Stimulated activated CD8-positive, alpha-beta memory T cell treated with anti-CD3 and anti-CD28 coated beads, Interleukin-4, amount 100 ng/mL, for 1 hour (primary cell): ENCODE data around the gene ROCK1.
"Not testable (repeated sequence)": the region's sequence is repeated elsewhere in the genome, so short reads cannot be mapped to it uniquely, and the experiment has no call there.

Source experiments
- DNase-seq, 2 donors: peaks; one replicate each; pipeline ENCODE4 v3.0.0-alpha.2; 2020; ENCODE audit warnings: low read depth in 2 of 2, low spot score in 1 of 2

Gene ROCK1

DNA sequence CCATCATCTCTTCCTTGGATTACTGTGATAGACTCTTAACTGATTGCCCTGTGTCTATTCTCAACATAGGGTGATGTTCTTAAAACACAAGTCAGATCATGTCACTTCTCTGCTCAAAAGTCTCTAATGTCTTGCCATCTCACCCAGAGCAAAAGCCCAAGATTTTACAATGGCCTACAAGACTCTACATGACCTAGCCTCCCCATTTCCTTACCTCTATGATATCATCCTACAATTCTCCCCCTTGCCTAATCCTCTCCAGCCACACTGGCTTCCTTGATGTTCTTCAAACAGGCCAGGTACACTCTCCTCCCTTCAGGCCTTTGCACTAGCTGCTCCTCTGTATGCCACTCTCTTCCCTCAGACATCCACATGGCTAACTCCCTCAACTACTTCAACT is 55.1 kb downstream of the ROCK1 start:
- no peak for DNase-seq

DNA sequence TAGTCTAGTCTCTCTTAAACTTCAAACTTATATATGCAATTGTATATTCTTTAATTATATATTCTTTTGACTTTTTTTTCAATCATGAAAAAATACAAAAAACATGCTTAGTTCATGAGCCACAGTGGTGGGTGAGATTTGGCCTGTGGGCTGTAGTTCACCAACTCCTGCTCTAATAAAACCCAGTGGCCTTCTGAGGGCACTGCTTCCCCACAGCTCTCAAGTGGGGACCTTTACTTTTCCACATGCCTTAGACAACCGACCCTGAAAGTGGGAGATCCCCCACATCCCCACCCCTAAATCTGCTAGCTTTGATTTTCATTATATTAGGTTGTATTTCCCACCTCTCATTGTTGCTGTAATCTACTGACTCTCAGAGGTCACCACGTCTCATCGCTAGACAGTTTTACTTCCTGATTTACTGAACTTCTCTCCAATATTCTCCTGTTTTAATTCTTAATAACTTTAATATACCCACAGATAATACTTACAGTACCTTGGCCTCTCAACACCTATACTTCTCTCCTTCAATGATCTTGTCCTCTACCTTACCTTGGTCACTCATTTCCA is 57.3 kb downstream of the ROCK1 start:
- DNase-seq = no peak

DNA sequence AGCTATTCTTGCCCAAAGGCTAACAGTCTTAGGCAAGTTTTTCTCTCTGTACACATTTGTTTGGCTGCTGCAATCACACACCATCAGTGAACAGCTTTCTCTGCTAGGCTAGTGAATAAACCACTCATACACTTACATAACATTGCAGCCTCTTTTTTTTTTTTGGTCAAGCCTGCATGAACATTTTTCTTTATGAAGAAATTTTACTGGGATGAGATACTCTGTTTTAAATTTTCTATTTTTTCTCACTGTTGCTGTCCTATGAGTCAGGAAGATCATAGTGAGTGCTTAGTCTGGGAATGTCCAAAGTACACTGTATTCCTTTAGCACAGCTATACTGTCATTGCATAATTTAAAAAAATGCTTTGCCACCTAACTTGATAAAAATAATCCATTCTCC is 58.5 kb downstream of the ROCK1 start:
- DNase-seq = no peak

DNA sequence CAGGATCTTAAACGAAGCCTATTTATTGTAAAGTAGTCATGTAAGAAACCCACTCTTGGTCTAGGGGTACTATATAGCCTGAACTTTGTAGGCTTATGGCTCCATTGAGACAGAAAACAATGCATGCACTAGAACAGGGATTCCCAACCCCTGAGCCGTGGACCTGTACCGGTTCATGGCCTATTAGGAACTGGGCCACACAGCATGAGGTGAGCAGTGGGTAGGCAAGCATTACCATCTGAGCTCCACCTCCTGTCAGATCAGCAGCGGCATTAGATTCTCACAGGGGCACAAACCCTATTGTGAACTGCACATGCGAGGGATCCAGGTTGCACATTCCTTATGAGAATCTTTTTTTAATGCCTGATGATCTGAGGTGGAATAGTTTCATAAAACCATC is 59.2 kb downstream of the ROCK1 start:
- no peak for DNase-seq

DNA sequence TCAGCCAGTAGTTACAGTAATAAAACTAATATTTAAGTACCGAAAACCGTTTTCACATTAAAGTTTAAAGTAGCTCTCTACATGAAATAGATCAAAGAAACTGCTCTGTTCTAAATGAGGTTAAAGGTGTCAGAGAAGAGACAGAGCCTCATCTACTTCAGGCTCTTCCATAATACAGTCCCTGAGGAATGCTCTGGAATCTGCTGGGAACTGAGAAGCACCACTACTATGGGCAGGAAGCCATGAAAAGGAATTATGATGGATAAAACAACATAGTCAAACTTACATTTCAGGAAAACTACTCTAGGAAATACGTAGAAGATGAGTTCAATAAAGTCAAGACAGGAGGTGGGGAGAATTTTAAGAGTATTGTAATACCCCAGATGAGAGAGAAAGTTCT is 60.0 kb downstream of the ROCK1 start:
- DNase-seq = no peak

DNA sequence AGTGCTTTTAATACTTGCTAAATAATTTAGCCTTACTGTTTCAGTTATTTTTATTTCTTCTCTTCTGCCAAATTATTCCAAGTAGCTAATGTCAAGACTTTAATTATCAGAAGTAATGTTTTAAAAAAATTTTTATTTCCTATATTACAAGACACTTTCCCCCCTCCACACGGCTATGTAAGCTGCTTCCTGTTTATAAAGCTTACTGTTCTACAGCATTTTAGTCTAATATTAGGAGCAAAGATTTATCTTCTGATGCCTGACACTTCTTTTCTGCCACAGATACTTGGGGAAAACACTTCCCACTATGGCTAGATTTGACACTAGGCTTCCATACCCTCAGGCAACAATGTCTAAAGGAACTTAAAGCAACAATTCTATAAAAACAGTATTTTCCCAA is 62.3 kb downstream of the ROCK1 start:
- DNase-seq = no peak

DNA sequence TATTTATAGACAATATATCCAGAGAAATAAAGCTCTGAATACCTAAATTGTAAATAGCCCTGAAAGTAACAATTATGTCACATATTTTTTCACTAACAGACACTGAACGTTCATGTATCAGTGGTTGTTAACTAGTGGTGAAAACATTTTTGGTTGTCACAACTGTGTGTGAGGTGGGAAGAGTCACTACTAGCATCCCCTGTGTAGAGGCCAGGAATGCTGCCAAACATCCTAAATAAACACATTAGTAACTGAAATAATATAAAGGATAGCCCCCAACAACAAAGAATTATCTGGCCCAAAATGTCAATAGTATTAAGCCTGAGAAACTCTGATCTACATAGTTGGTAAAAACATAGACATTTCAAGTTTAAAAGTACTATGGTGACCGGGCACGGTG is 64.5 kb downstream of the ROCK1 start:
- DNase-seq = no peak

DNA sequence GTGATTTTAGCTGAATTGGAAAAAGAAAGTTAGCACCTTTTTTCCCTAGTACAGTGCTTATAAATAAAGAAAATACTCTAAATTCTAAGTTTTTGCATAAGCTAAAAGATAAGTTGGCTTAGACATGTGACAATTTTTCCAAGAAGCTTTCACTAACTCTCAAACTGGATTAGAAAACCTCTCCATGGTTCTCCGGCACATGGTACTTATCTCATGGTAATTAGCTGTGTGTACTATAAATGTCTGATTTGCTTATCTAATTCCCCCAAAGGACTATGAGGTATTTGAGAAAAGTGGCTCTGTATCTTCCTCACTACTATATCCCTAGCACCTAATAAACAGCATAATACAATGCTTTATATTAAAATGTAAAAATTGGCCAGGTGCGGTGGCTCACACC is 71.1 kb downstream of the ROCK1 start:
- DNase-seq = no peak

DNA sequence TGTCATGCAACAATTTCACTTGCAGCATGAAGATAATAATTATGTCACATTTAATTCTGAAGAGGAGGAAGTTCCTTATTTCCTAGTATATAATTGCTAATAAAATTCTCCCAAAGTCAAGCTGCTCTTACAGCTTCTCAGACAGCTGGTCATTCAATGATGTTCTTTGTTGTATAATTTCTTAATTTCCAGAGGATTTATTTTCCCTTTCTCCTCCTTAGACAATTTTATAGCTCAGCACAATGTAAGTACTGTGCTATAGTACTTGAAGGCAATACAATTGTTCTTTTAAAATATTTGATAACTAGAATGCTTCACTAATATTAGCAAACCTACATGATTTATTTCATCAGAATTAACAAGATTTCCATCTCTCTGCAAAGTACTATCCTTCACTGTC is 73.4 kb downstream of the ROCK1 start:
- no peak for DNase-seq

DNA sequence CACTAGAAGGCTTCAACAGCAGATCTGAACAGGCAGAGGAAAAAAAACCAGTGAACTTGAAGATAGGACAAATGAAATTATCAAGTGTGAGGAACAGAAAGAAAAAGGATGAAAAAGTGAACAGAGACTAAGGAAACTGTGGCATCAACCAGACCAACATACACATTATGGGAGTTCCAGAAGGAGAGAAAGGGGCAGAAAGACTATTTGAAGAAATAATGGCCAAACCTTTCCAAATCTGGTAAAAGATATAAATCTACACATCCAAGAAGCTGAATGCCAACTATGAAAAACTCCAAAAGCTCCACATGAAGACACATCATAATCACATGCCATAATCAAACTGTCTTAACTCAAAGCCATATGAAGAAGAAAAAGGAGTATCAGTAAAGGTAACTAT is 79.8 kb downstream of the ROCK1 start:
- no peak for DNase-seq

DNA sequence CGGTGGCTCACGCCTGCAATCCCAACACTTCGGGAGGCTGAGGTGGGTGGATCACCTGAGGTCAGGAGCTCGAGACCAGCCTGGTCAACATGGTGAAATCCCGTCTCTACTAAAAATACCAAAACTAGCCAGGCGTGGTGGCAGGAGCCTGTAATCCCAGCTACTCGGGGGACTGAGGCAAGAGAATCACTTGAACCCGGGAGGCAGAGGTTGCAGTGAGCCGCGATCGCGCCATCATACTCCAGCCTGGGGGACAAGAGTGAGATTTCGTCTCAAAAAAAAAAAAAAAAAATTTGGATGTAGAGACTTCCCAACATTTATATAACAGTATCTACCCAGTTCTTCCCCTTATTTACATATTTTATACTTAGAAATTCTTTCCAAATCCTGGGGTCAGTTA is 93.4 kb downstream of the ROCK1 start:
- DNase-seq = not testable (repeated sequence)

DNA sequence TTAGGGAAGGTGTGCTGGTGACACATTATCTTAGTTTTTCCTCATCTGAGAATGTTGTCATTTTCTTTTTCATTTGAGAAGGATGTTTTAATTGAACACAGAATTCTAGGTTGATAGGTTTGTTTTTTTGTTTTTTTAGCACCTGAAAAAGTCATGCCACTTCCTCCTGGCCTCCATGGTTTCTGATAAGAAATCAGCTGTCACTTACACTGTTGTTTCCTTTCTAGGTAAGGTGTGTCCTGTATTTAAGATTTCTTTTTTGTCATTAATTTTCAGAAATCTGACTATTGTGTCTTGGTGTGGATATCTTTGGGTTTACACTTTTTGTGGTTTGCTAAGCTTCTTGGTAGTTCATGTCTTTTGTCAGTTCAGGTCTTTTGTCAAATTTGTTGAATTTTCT is 99.3 kb downstream of the ROCK1 start:
- DNase-seq = no peak

DNA sequence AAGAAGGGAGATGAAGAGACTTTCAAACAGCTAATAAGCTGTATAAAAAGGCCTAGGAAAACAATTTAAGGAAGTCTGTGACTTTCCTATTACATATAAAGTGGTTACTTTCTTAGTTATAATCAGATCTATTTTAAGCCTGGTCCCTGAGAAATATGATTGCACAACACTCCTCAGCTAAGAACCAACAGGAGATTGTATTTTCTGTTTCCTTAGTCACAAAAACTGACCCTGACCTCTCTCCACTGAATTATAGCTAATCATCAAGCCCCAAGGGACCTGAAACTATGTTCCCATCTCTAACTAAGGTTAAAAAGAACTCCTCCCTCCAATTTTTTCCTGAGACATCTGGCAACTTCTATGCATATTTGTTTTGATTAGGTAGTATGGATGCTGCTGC is 106.9 kb downstream of the ROCK1 start:
- DNase-seq = no peak

DNA sequence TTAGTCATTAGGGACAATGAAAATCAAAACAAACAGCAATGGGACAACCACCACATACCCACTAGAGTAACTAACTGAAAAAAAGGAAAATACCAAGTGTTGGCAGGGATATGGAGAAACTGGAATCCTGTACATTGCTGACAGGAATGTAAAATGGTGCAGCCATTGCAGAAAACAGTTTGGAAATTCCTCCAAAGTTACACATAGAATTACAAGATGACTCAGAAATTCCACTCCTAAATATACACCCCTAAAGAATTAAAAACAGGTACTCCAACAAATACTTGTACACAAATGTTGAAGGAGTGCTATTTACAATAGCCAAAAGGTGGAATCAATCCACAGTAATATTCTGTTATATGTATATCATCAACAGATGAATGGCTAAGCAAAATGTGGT is 110.9 kb downstream of the ROCK1 start:
- no peak for DNase-seq

DNA sequence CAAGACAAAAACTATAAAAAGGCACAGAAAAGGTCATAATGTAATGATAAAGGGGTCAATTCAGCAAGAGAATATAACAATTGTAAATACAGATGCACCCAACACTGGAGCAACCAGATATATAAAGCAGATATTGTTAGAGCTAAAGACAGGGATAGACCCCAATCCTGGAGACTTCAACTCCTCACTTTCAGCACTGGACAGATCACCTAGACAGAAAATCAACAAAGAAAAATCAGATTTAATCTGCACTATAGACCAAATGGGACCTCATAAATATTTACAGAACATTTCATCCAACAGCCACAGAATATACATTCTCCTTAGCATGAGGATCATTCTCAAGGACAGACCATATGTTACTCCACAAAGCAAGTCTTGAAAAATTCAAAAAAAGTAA is 114.2 kb downstream of the ROCK1 start:
- DNase-seq = no peak

DNA sequence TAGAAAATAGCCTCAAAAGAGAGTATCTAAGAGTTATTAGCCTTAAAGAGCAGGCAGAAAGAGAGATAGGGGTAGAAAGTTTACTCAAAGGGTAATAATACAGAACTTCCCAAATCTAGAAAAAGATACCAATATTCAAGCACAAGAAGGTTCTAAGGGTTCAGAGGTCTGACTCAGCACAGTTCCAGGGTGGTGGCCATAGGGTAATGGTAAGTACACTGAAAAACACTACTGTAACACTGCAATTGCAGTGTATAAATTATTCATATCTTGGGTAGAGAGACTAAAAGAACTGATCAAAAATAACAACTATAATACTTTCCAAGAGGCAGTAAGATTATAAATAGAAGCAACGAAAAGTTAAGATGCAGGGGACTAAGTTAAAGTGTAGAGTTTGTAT is 115.2 kb downstream of the ROCK1 start:
- no peak for DNase-seq

DNA sequence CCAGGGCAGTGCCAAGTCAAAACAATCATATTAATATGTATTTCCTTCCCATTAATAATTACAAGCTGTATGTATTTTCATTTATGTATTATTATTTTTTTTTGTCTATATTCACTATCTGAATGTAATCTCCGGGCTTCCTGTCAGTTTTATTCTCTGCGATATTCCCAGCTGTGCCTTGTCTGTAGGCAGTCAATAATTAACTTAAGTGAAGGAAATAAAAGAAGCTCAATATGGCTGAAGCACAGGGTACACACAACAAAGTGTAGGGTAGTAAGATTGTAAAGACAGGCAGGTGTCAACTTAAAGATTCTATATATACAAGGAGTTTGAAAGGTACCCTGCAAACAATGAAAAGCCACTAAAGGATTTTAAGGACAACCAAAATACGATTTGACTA is 122.9 kb downstream of the ROCK1 start:
- no peak for DNase-seq

DNA sequence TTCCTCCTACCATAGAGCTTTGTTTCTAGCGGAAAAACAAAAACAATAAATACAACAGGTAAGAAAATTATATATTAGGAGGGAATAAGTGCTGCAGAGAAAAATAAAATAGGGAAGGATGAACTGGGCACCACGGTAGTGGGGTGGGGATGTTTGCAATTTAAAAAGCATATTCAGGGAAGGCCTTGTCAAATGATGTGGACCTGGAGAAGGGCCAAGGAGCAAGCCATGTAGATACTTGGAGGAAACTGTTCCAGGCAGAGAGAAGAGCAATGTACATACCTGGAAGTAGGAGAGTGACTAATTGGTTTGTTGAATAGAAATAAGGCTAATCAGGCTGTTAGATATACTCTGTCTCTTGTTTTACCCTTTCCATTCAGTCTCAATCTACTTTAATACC is 136.5 kb downstream of the ROCK1 start:
- no peak for DNase-seq

DNA sequence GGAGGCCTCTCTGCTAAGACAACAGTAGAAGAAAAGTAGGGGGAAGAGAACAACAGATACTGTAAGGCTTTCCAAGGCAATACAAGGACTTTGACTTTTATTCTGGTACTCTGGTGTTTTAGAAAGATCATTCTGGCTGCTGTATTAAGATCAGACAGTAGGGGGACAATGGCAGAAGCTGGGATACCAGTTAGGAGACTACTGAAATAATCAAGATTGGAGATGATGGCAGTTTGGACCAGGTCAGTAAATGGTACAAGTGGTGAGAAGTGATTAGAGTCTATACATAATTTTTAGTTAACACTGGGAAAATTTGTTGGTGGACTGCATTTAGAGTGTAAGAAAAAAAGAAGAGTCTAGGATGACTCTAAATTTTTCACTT is 139.7 kb downstream of the ROCK1 start:
- DNase-seq = no peak

DNA sequence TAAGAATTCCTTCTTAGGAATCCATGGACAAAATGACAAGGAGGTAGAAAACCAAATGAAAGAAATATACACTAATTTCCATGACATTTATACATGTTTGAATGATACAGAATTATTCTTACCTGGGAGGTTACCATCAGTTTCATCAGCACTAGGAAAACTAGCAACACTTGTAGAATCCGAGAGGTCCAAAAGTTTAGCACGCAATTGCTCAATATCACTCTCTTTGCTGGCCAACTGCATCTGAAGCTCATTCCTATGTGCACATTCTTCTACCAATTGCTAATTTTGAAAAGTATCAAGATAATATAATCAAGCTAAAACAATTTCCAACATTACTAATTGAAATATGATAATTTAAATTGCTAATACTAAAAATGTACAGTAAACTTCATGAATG is 144.8 kb downstream of the ROCK1 start:
- no peak for DNase-seq

DNA sequence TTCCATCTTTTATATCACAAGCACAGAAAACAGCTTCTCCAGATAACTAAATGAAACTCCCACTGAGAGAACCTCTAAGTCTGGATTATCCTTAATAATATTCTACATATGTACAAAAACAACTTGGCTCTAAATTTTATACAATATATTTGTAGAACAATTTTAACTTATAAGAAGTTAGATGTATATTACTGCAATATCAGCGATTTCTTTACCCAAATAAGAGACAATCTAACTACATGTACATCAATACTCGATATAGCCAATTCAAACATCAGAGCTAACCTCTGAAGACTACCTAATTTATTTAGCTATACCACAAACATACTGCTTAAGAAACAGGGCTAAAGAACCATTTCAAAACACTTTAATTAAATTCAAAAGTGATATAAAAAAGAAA is 148.6 kb downstream of the ROCK1 start:
- no peak for DNase-seq

DNA sequence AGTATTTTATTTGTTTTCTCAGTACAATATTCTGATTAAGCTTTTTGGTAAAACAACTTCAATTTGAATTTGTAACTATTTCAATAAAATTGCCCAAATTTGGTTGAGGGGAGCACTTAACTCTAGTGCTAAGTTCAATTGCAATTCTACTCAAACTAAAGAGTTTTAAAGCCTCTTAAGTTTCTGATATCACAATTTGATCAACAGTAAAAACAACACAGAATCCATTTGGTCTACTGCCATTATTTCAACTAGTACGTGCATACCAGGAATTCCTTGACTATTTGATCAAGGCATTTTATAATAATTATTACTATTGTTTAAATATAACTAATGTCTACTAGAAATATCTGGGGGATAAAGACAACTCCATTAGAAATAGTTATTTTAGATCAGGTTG is 150.9 kb downstream of the ROCK1 start:
- DNase-seq = no peak

DNA sequence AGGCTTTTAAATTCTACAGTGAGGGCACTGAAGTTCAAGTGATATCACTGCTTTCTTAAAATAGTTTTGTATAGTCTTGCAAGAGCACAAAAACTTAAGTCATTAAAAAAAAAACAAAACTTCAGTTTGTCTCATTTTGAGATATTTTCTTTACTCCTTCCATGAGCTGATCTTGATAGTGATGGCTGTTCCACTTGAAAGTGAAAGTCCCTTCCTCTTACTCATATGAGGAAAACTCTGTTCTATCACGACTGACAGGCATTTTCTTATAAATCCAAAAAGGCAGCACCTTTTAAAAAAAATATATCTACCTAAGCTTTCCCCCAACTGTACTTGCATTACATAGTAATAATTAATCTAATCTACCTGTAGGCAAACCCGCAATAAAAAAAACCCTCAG is 160.8 kb downstream of the ROCK1 start:
- not testable (repeated sequence) for DNase-seq
